ENCODE results near the gene LTB4R.

LTB4R gene

DNA sequence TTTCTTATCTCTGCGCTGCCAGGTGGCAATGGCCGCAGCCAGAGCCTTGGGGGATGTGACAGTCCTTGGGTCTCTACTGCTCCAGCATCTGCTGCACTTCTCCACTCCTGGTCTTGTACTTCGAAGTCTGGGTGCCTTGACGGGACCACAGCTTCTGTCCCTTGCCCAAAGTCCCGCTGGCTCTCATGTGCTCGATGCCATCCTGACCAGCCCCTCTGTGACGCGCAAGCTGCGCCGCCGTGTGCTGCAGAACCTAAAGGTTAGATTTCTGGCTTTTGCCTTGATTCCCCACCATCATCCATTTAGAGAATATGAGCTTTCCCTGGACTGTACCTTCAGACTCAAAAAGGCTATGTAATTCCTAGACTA lies 7.3 kb upstream of the LTB4R start:
- peaks cover 13% of the 10 kb centered on the region for H3K36me3 ChIP-seq (ENCODE audit: insufficient read depth, low read length)
- H3K4me1 ChIP-seq (ENCODE audit: insufficient read depth, low read length): 0 out of 2 replicates have a peak, but pooled peaks cover 3% of the 10 kb centered on the region
- no peaks in the 10 kb centered on the region for H3K9me3 ChIP-seq (ENCODE audit: control insufficient read depth, insufficient read depth, low read length)
- no peak overlapping the region for H3K9ac ChIP-seq (ENCODE audit: low read depth, low read length)

- Histone ChIP-seq H3K36me3 (ENCODE audit: insufficient read depth, low read length) (peaks cover 10% of the 10 kb centered on the region), H3K9me3 (ENCODE audit: control insufficient read depth, insufficient read depth, low read length) (no peaks in the 10 kb centered on the region)
Observed at GRCh38 chr14:24307156-24307574, 4.1 kb upstream of the LTB4R start.

GRCh38 chr14:24307575-24308341 lies 3.5 kb upstream of the LTB4R start, which contains the start of gene CIDEB:
TSS of gene CIDEB (minus strand) at chr14:24307977. CDS start at chr14:24307858, 119 bp downstream.
- Histone ChIP-seq H3K4me1 (ENCODE audit: insufficient read depth, low read length) (0 out of 2 replicates have a peak, but pooled peaks cover 3% of the 10 kb centered on the region), H3K9ac (ENCODE audit: low read depth, low read length) (no peak within 1 kb of the TSS), H3K9me3 (ENCODE audit: control insufficient read depth, insufficient read depth, low read length) (no peaks in the 10 kb centered on the region), H3K36me3 (ENCODE audit: insufficient read depth, low read length) (peaks cover 10% of the 10 kb centered on the region)

More at GRCh38 chr14:24307156-24307574, 4.1 kb upstream of the LTB4R start:
- no peak overlapping the region for H3K9ac ChIP-seq (ENCODE audit: low read depth, low read length)
- 0 out of 2 replicates have a peak, but pooled peaks cover 3% of the 10 kb centered on the region for H3K4me1 ChIP-seq (ENCODE audit: insufficient read depth, low read length)

- Histone ChIP-seq H3K4me1 (ENCODE audit: insufficient read depth, low read length) (0 out of 2 replicates have a peak, but pooled peaks cover 3% of the 10 kb centered on the region), H3K9ac (ENCODE audit: low read depth, low read length) (no peak overlapping the region), H3K9me3 (ENCODE audit: control insufficient read depth, insufficient read depth, low read length) (no peaks in the 10 kb centered on the region), H3K36me3 (ENCODE audit: insufficient read depth, low read length) (peaks cover 10% of the 10 kb centered on the region)
Observed at GRCh38 chr14:24308342-24309124, 2.8 kb upstream of the LTB4R start.

GRCh38 chr14:24309538-24310264 lies 1.6 kb upstream of the LTB4R start, which contains the start of gene LTB4R2:
TSS of gene LTB4R2 (plus strand) at chr14:24310140. CDS start at chr14:24310665, 525 bp downstream.
- H3K4me1 ChIP-seq (ENCODE audit: insufficient read depth, low read length): 0 out of 2 replicates have a peak, but pooled peaks cover 3% of the 10 kb centered on the region
- H3K9me3 ChIP-seq (ENCODE audit: control insufficient read depth, insufficient read depth, low read length): no peaks in the 10 kb centered on the region
- H3K9ac ChIP-seq (ENCODE audit: low read depth, low read length): no peak within 1 kb of the TSS
- H3K36me3 ChIP-seq (ENCODE audit: insufficient read depth, low read length): peaks cover 5% of the 10 kb centered on the region

DNA sequence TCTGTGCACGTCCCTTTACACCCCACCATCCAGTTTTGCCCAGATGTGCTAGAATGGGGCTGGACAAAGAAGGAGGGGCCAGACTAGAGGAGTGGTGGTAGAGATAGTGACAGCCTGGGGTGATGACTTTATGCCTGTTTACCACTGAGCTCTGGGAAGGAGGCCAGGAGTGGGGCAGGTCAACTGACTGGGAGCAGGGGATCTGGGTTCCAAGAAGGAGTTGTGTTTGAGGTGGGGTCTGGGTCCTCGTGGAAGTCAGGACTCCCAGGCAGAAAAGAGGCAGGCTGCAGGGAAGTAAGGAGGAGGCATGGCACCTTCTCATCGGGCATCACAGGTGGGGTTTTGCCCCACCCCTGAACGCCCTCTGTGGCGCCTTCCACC lies 1.0 kb upstream of the LTB4R start:
- H3K36me3 ChIP-seq (ENCODE audit: insufficient read depth, low read length): peaks cover 4% of the 10 kb centered on the region
- H3K4me1 ChIP-seq (ENCODE audit: insufficient read depth, low read length): 0 out of 2 replicates have a peak, but pooled peaks cover 3% of the 10 kb centered on the region
- H3K9me3 ChIP-seq (ENCODE audit: control insufficient read depth, insufficient read depth, low read length): no peaks in the 10 kb centered on the region
- H3K9ac ChIP-seq (ENCODE audit: low read depth, low read length): no peak overlapping the region

GRCh38 chr14:24311837-24312615 lies 724 bp downstream of the LTB4R start:
- H3K9ac ChIP-seq (ENCODE audit: low read depth, low read length): no peak overlapping the region
- no peaks in the 10 kb centered on the region; the same call in none of the 2 replicates for H3K36me3 ChIP-seq (ENCODE audit: insufficient read depth, low read length)
- no peaks in the 10 kb centered on the region for H3K9me3 ChIP-seq (ENCODE audit: control insufficient read depth, insufficient read depth, low read length)
- H3K4me1 ChIP-seq (ENCODE audit: insufficient read depth, low read length): 0 out of 2 replicates have a peak, but pooled peaks cover 3% of the 10 kb centered on the region

DNA sequence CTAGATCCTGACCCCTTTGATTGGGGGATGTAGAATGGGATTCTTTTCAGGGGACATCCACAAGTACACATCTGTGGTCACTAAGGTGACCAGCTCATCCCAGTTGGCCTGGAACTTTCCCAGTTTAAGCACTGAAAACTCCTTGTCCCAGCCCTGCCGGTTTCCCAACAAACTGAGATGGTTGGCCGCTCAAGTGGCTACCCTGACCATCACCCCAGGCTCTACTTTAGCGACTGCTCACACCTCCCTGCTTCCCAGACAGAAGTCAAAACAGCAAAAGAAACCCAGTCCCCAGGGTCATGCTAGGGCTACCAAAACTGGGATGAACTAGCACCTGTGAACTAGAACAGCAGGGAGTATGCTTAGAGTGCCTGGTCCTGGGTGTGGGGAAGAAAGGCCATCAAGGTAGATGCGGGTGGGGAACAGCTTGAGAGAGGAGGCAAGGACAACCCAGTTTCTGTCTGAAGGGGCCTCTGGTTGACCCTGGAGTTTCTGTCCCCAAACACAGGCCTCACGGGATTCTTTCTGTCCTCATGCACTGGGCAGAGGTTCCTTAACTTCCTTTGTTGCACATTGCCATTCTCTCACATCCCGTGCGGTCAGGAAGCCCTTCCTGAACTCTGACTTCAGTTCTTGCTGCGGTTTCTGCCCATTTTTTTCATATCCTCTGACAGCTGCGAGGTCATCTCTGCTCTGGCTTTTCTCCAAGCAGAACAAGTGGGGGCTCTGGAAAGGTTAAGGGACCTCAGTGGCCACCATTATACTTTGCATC lies 1.6 kb downstream of the LTB4R start:
- no peak overlapping the region for H3K9ac ChIP-seq (ENCODE audit: low read depth, low read length)
- H3K36me3 ChIP-seq (ENCODE audit: insufficient read depth, low read length): no peaks in the 10 kb centered on the region; the same call in none of the 2 replicates
- H3K9me3 ChIP-seq (ENCODE audit: control insufficient read depth, insufficient read depth, low read length): no peaks in the 10 kb centered on the region
- 0 out of 2 replicates have a peak, but pooled peaks cover under 1% of the 10 kb centered on the region for H3K4me1 ChIP-seq (ENCODE audit: insufficient read depth, low read length)

- H3K36me3 ChIP-seq (ENCODE audit: insufficient read depth, low read length): no peaks in the 10 kb centered on the region; the same call in none of the 2 replicates
- H3K9ac ChIP-seq (ENCODE audit: low read depth, low read length): no peak overlapping the region
- H3K4me1 ChIP-seq (ENCODE audit: insufficient read depth, low read length): no peaks in the 10 kb centered on the region
- H3K9me3 ChIP-seq (ENCODE audit: control insufficient read depth, insufficient read depth, low read length): no peaks in the 10 kb centered on the region
Observed at GRCh38 chr14:24313913-24314312, 2.6 kb downstream of the LTB4R start.

GRCh38 chr14:24314377-24315193 lies 3.3 kb downstream of the LTB4R start:
- H3K9me3 ChIP-seq (ENCODE audit: control insufficient read depth, insufficient read depth, low read length): no peaks in the 10 kb centered on the region
- no peaks in the 10 kb centered on the region; the same call in 1 of the 2 replicates for H3K36me3 ChIP-seq (ENCODE audit: insufficient read depth, low read length)
- H3K4me1 ChIP-seq (ENCODE audit: insufficient read depth, low read length): no peaks in the 10 kb centered on the region
- H3K9ac ChIP-seq (ENCODE audit: low read depth, low read length): no peak overlapping the region

GRCh38 chr14:24315243-24315806 lies 4.0 kb downstream of the LTB4R start:
- H3K9me3 ChIP-seq (ENCODE audit: control insufficient read depth, insufficient read depth, low read length): no peaks in the 10 kb centered on the region
- H3K4me1 ChIP-seq (ENCODE audit: insufficient read depth, low read length): no peaks in the 10 kb centered on the region
- no peak overlapping the region for H3K9ac ChIP-seq (ENCODE audit: low read depth, low read length)
- no peaks in the 10 kb centered on the region; the same call in 1 of the 2 replicates for H3K36me3 ChIP-seq (ENCODE audit: insufficient read depth, low read length)

All from ES-I3 (cell line).